Fibroblast of skin of right biceps (primary cell): Measurements from ENCODE around the gene SCYGR2.
"Not testable (repeated sequence)": the region's sequence is repeated elsewhere in the genome, so short reads cannot be mapped to it uniquely, and the experiment has no call there.

Experiments
- DNase-seq: peaks from one replicate; pipeline ENCODE4 v3.0.0-alpha.2; 2013

SCYGR2 gene, protein sequence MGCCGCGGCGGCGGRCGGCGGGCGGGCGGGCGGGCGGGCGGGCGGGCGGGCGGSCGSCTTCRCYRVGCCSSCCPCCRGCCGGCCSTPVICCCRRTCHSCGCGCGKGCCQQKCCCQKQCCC

DNA sequence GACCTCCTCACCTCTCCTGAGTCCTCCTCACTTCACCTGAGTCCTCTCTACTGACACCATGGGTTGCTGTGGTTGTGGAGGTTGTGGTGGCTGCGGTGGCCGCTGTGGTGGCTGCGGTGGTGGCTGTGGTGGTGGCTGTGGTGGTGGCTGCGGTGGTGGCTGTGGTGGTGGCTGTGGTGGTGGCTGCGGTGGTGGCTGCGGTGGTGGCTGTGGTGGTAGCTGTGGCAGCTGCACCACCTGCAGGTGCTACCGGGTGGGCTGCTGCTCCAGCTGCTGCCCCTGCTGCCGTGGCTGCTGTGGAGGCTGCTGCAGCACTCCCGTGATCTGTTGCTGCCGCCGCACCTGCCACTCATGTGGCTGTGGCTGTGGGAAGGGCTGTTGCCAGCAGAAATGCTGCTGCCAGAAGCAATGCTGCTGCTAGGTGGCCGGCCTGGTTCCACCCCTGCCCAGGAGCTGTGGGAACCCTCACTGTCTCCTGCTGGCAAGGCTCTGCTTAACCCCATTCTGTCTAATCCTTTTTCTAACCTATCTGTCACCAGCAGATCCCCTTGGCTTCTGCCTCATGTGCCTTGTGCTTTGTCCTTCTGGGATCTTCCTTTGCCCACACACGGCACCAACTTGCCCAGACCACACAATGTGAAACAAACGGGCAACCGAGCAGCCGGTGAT lies at the start of gene SCYGR2:
Gene SCYGR2, plus strand, starts transcription at position 59 of the 669 bp plus-strand sequence. Its CDS starts 0 bp downstream, at position 59.
- DNase-seq = not testable (repeated sequence)

- DNase-seq = no peak
Observed at GRCh38 chr2:227551836-227552235, 46.9 kb upstream of the SCYGR2 start.

- no peak for DNase-seq
Observed at GRCh38 chr2:227562581-227562980, 36.1 kb upstream of the SCYGR2 start.

GRCh38 chr2:227565080-227565479 lies 33.6 kb upstream of the SCYGR2 start:
- no peak for DNase-seq

GRCh38 chr2:227566012-227566411 lies 32.7 kb upstream of the SCYGR2 start:
- DNase-seq = no peak

DNA sequence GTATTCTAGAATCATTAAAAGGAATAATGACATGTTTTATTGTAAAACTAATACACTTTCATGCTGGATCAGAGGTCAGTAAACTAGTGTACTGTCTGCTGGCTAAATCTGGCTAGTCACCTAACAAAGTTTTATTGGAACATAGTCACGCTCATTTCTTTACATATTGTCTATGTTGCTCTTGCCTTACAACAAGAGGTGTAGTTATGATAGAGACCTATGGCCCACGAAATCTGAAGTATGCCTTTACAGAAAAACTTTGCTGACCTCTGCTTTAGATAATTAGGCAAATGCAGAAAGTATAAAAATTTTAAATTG lies 29.9 kb upstream of the SCYGR2 start:
- DNase-seq = no peak

- peak; percentile 17 for DNase-seq
Observed at GRCh38 chr2:227570615-227571014, 28.1 kb upstream of the SCYGR2 start.

- DNase-seq = no peak
Observed at GRCh38 chr2:227576110-227576509, 22.6 kb upstream of the SCYGR2 start.

DNA sequence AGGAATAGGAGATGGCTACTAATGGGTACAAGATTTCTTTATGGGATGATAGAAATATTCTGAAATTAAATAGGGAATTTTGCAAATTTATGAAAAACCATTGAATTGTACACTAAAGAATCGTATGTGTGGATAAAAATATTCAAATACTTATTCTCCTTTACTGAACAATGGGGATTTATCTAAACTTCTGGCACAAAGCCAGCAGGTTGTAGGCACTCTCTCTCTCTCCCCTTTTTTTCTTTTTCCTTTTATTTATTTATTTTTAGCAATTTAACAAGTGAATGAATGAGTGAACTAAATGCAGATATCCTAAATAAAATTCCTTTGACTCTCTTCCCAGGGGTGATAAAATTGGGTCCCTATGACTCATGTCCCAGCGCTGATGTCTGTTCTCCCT lies 21.9 kb upstream of the SCYGR2 start:
- no peak for DNase-seq

- no peak for DNase-seq
Observed at GRCh38 chr2:227577555-227577954, 21.1 kb upstream of the SCYGR2 start.

DNA sequence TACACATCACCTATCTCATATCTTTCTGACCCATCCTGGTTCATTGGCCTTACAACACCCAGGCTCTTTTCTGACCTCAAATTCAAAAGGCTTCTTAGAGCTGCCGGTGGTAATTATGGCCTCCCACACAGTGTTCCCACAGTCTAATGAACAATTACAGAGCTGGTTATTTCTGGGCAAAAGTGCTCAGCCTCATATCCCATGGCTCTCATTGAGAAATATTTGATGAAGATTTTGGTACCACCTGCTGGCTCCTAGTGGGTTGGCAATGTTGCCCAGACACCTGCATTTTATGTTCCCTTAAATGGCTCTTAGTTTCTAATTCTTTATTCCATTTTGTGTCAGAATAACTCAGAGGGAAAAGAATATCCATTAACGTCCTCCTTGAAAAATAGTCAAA lies 20.1 kb upstream of the SCYGR2 start:
- no peak for DNase-seq

GRCh38 chr2:227579791-227580190 lies 18.9 kb upstream of the SCYGR2 start:
- no peak for DNase-seq

- DNase-seq = no peak
Observed at GRCh38 chr2:227582369-227582768, 16.3 kb upstream of the SCYGR2 start.

DNA sequence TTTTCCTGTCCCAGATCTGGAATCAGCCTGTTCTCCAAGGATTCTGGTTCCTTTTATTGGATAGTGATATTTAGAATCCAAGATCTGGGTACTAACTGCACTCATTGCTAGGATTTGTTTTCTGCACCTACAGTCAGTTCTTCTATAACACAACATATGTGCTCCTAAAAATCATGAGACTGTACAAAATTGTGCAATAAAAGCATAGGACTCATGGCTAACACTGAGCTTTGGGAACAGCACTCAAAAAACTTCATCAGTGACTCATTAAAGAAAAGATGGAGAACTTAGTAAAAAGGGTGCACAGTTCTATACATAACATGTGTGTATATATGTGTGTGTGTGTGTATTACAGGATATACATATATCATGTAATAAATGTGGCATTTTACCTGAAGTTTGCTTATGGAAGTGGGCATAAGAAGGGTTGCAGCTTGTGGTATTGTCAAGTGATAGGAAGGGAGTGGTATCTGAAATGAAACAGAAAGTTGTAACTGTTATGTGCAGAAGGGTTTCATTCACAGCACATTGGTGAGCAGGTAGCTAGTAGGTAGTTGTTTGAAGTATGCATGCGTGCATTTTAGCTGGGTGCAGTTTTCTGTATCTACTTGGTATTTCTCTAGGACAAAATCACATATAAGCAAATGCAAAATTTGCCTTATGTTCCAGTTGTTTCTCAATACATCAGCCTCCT lies 5.9 kb upstream of the SCYGR2 start:
- no peak for DNase-seq

DNA sequence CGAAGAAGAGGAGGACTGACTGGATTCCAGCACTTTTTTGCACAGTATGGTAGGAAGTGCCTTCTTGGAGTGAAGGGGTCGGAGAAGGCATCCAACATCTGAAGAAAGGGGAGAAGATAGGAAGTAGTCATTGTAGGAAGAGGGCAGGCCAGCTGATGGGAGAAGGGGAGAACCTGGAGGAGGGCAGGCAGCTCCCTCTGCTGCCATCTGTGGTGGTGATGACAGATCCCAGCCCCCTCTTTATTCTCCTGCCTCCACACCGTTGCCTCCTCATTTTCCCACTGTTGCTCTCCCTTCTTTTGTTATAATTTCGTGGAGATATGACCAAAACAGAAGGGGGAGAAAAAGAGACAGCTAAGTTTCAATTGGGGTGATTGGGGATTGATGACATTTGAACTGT lies 2.9 kb upstream of the SCYGR2 start:
- DNase-seq = no peak

DNA sequence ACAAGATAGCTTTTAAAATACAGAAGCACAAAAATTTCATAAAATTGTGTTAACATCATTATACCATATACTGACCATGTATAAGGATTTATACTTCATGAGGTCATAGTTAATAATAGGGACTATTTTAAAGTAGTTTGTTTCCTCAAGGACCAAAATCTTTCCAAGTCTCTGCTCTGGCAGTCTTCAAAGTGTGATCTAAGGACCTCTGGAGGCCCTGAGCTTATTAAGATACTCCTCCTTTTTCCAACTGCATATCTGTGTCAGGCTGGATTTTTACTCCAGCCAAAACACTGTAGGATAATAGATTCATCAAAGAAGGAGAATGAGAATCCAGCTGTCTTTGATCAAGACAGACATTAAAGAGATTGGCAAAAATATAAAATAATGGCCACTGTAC lies 1.7 kb upstream of the SCYGR2 start:
- no peak for DNase-seq

- DNase-seq = peak; percentile 5
Observed at GRCh38 chr2:227597998-227598397, 695 bp upstream of the SCYGR2 start.

DNA sequence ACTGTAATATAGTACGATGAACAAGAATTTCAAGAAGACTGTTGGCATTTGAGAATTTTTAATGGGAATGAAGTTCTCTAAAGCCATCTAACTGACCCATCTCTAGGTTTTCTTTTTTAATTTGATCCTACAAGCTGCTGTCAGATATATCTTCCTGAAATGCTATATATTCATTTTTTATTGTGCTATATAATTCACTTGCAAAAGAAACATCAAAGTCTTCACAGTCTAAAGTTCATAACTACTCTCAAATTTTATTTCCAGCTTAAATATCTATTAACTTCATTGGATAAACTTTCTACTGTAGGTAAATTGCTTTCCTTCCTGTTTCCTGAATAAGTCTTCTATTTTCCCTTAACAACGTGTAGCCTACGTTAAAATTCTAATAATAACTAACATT lies 3.7 kb downstream of the SCYGR2 start:
- no peak for DNase-seq

GRCh38 chr2:227606476-227606875 lies 7.8 kb downstream of the SCYGR2 start:
- DNase-seq = no peak

DNA sequence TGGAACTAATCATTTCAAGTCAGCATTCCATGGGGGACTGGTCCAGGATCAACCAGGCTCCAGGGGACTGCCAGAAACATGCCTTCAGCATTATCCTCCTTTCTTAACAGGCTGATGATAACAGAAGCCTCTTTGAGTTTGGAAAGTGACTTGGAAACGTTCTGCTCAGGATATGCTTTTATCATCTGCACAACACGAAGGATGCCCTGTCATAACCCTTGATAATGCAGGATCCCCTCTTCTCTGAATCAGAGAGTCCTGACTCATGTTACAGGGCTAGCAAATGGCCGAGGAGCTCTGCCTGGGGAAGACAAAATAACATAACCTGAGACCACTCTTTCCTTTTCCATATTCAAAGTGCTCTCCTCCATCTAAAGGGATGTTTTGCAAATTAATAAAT lies 9.2 kb downstream of the SCYGR2 start:
- peak; percentile 3 for DNase-seq

GRCh38 chr2:227608561-227609338 lies 10.1 kb downstream of the SCYGR2 start:
- DNase-seq = no peak

DNA sequence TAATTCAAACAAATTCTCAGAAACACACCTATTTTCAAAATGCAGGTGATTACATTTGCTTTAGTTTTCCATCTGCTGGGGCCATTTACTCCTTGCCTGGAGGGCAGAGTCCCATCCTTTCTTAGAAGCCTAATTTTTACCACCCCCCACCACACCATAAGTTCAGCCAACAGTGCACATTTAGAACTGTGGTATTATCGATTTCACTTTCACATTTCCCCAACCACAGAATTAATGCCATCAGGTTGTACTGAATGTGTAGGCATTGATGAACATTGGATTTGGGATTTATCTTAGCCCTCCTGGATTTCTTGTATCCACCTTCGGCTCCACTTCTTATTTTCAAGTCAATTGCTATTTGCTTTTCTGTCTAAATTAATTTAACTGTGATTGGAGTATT lies 11.4 kb downstream of the SCYGR2 start:
- DNase-seq = no peak

GRCh38 chr2:227612546-227613271 lies 14.0 kb downstream of the SCYGR2 start:
- DNase-seq = no peak
